ENCODE data around the gene CRYAB. TPM values are rescaled to one million over a fixed set of nuclear protein-coding genes. Genes with fewer than 3 reads are reported as not detected.
"Not testable (repeated sequence)": the region's sequence is repeated elsewhere in the genome, so short reads cannot be mapped to it uniquely, and the experiment has no call there.

The CRYAB gene
- total RNA-seq, 1 experiment from 2014 or later: not detected

DNA sequence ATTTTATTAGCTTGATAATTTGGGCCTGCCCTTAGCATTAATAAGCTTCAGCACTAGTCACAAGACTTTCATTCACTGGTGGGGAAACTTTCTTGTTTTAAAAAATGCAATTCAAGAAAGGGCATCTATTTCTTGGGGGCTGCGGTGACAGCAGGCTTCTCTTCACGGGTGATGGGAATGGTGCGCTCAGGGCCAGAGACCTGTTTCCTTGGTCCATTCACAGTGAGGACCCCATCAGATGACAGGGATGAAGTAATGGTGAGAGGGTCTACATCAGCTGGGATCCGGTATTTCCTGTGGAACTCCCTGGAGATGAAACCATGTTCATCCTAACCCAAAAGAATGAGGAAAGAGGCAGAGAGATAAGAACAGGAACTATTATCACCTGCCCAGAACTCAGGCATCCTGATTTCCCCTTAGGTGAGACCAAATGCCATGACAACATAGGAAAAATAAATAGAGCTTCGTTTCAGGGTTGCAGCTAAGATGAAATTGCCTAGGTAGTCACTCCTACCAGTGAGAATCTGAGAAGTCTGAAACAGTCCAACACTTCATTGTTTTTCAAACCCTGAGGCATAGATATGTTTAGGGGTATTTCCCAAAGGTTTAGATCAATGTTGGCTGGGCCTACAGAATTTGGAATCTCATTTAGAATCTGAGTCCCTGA, 2.8 kb downstream of the CRYAB start:
- no peak for DNase-seq (ENCODE audit: low read depth)

GRCh38 chr11:111906680-111907079, 4.9 kb downstream of the CRYAB start:
- DNase-seq (ENCODE audit: low read depth): no peak

DNA sequence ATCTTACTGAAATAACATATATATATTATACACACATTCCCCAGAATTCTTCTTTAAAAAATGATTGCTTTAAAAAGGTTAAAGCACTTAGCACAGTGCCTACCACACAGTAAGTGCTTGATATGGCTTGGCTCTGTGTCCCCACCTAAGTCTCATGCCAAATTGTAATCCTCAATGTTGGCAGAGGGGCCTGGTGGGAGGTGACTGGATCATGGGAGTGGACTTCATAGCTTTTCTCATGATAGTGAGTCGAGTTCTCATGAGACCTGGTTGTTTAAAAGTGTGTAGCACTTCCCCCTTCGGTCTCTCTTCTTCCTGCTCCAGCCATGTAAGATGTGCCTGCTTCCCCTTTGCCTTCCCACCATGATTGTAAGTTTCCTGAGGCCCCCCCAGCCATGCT, 6.2 kb downstream of the CRYAB start:
- no peak for DNase-seq (ENCODE audit: low read depth)

- DNase-seq (ENCODE audit: low read depth): no peak
Observed at GRCh38 chr11:111886844-111887243, 24.7 kb downstream of the CRYAB start.

- no peak for DNase-seq (ENCODE audit: low read depth)
Observed at GRCh38 chr11:111886032-111886431, 25.5 kb downstream of the CRYAB start.

GRCh38 chr11:111885053-111885452, 26.5 kb downstream of the CRYAB start:
- not testable (repeated sequence) for DNase-seq (ENCODE audit: low read depth)

GRCh38 chr11:111882202-111882601, 29.4 kb downstream of the CRYAB start:
- DNase-seq (ENCODE audit: low read depth): no peak

DNA sequence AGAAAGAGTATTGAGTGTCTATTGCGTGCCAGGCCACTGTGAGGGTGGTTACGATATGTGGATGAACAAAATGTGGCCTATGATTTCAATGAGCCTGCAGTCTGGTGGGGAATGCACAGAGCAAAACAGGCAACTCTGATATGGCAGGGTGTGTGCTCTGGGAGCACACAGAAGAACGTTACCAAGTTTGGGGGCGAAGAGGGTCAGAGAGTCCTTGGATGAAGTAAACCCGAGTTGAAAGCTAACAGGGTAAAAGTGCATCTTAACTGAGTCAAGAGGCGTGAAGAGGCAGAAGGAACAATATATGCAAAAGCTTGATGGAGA, 32.0 kb downstream of the CRYAB start:
- no peak for DNase-seq (ENCODE audit: low read depth)

DNA sequence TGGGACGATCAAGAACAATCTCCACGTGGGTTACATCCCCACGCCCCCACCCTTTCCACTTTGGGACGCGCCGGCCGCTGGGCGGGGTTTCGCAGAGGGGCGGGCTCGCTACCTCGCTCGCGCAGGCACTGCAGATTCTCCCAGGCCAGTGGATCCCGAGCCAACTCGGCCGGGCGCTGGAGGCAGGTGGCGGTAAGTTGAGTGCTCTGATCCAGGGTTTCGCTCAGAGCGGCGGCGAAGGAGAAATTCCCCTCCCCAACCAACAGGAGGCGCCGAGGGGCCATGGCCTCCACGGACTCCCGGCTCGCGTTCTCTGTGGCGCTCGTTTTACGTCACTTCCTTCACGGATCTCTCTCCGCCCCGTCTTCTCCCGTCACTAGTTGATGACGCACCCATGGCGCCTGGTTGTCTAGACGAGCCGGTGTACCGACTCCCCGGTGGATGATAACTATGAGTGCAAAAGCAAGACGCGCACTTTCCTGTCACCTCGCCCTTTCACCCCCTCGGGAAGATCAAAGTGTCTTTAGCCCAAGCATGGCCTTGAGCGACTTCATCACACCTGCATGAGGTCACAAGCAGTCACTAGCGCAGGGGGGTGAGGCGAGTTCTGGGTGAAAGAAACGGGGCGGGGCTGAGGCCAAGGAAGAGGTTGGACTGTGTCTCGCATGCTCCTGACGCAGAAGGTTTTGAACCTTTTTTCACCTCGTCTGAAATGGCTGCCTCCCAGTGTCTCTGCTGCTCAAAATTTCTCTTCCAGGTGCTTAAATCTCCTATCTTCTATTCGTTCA, 32.5 kb downstream of the CRYAB start, which contains the start of the genes CFAP68 and FDXACB1:
Gene CFAP68 (plus strand): TSS at position 693 of the 788 bp plus-strand sequence. CDS start 20 bp downstream, at position 713.
Gene FDXACB1 (minus strand): TSS at position 317 of the 788 bp plus-strand sequence. CDS start 33 bp downstream, at position 284.
- DNase-seq (ENCODE audit: low read depth): peak; percentile 97

DNA sequence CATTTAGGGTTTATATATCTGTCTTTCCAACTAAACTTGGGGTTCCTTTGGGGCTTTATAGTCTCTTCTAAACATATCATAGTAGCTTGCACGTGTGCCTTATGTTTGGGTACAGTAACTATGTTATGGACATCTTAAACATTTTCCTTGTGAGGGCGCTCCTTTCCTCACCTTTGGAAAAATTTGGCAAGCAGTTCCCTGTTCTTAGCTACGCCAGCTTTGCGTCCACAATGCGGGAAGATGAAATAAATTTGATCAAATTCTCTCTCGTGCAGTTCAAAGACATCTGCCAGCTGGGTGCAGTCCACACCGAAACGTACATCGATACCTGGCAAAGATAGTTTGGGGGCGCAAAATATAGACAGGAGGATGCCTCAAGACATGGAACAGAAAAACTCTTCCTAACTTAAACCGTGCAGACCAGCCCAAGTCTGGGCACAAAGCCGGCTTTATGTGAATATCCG, 33.2 kb downstream of the CRYAB start:
- DNase-seq (ENCODE audit: low read depth): no peak

DNA sequence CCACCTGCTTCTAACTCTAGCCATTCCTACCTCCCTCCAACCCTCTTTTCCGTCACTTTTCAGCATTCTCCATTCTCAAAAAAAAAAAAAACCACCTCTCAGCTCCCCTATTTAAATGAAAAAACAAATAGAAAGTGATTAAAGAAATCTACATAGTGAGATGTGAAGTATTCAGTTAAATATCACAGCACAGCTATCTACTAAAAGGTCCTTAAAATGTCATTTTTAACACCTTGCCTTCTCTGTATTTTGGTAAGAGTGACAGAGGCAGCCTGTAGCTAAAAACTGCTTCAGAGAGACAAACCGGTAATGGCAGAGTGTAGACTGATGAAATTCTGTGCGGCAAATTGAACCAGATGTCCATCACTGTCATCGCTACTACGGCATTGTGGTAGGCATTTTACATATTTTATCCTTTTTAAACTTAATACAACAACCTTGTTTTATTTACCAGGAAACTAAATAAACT, 39.8 kb downstream of the CRYAB start:
- no peak for DNase-seq (ENCODE audit: low read depth)

DNA sequence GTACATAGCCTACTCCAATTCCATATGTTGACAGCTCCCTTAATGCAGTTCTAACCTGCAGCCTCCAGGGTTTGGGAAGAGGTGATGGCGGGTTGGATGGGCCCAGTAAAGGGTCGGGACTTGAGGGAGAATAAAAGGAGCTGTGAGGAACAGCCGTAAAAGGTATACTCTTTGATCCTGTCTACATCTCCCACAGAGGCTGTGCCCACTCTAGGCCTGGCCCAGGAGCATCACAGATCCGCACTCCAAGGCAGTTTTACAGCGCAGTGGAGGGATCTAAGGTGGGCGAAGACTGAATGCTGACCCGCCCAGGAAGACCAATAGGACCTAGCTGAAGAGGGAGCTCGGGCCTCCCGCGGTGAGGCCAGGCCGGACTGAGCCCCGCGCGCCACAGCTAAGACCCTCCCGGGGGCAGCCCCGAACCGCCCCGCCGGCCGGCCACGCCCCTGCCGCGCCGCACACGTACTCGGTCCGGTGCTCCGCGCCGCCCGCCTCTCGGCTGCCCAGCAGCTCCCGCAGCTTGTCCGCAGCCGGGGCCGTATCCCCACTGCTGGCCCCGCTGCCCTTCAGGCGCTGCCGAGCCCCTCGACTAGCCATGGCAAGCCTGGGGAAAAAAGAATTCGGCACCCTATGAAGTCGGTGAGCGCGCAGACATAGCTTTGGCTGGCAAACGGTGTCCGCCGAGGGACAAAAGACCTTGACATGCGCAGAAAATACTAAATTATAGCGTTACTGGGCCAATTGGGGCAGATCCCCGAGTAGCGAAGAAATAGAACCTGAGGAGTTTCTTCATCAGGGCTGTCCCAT, 40.5 kb downstream of the CRYAB start, which contains the start of gene ALG9:
Gene ALG9 (minus strand): TSS at position 696 of the 807 bp plus-strand sequence. CDS start 99 bp downstream, at position 597.
- peak; percentile 82 for DNase-seq (ENCODE audit: low read depth)

DNA sequence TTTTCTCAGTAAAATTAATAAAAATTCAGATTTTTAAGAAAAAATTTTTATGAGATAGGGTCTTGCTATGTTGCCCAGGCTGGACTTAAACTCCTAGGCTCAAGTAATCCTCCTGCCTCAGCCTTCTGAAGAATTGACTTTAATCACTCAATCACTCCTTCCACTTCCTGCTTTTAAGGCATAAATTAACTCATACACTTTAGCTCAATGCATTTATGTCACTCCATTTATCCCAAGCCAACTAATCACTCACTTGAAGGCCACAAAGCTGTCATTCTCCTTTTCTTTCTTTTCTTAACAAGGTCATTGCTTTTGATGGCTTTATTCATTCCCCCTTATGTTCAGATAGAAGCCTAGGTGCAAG, 41.1 kb downstream of the CRYAB start:
- DNase-seq (ENCODE audit: low read depth): no peak

DNA sequence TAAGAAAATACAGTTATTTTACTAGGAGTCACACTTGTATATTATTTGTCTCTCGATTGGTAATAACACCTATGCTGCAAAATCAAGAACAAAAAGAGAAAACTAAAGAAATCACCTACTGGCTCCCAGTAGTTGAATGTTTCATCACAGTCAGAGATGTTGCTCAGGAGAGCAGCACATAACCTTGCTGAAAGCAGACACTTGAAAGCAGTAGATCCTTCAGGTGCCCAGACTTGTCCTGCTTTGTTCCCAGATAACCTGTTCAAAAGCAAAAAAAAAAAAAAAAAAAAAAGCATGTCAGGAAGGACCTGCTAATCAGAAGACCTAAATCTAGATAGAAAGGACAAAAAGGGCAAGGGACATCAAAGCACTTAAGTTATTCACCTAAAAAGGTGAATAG, 41.5 kb downstream of the CRYAB start:
- DNase-seq (ENCODE audit: low read depth): no peak

GRCh38 chr11:111860257-111860656, 51.3 kb downstream of the CRYAB start:
- DNase-seq (ENCODE audit: low read depth): no peak

Other genes starting within 250 kb of the CRYAB start
- gene PPP2R1B, start 145.4 kb downstream of the CRYAB start, total RNA-seq (2014; rRNA removed; shearing (Covaris generic)): 43.0 and 49.0 TPM in 2 replicates
- gene ALG9, start 40.2 kb downstream of the CRYAB start, total RNA-seq (2014; rRNA removed; shearing (Covaris generic)): 28.1 and 29.5 TPM in 2 replicates
- 3.5 and 4.7 TPM in 2 replicates for gene FDXACB1, start 32.6 kb downstream of the CRYAB start, total RNA-seq (2014; rRNA removed; shearing (Covaris generic))
- 15.0 and 24.1 TPM in 2 replicates for gene CFAP68, start 32.2 kb downstream of the CRYAB start, total RNA-seq (2014; rRNA removed; shearing (Covaris generic))
- not detected in 2 replicates for gene HSPB2, start 964 bp upstream of the CRYAB start, total RNA-seq (2014; rRNA removed; shearing (Covaris generic))
- gene C11orf52, start 7.1 kb upstream of the CRYAB start, total RNA-seq (2014; rRNA removed; shearing (Covaris generic)): not detected in 2 replicates
- gene DIXDC1, start 25.6 kb upstream of the CRYAB start, total RNA-seq (2014; rRNA removed; shearing (Covaris generic)): 7.1 and 9.0 TPM in 2 replicates
- gene DLAT, start 113.6 kb upstream of the CRYAB start, total RNA-seq (2014; rRNA removed; shearing (Covaris generic)): 49.0 and 49.9 TPM in 2 replicates
- 1.1 and 8.7 TPM in 2 replicates for gene PIH1D2, start 162.2 kb upstream of the CRYAB start, total RNA-seq (2014; rRNA removed; shearing (Covaris generic))
- gene NKAPD1, start 162.5 kb upstream of the CRYAB start, total RNA-seq (2014; rRNA removed; shearing (Covaris generic)): 26.3 and 26.7 TPM in 2 replicates
- gene TIMM8B, start 175.0 kb upstream of the CRYAB start, total RNA-seq (2014; rRNA removed; shearing (Covaris generic)): 74.7 and 118 TPM in 2 replicates
- 133 and 145 TPM in 2 replicates for gene SDHD, start 175.1 kb upstream of the CRYAB start, total RNA-seq (2014; rRNA removed; shearing (Covaris generic))

Data from Daoy (cell line).